ENCODE results near the gene ARFIP1.
"Not testable (repeated sequence)": the region's sequence is repeated elsewhere in the genome, so short reads cannot be mapped to it uniquely, and the experiment has no call there.

ARFIP1 gene, protein sequence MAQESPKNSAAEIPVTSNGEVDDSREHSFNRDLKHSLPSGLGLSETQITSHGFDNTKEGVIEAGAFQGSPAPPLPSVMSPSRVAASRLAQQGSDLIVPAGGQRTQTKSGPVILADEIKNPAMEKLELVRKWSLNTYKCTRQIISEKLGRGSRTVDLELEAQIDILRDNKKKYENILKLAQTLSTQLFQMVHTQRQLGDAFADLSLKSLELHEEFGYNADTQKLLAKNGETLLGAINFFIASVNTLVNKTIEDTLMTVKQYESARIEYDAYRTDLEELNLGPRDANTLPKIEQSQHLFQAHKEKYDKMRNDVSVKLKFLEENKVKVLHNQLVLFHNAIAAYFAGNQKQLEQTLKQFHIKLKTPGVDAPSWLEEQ

DNA sequence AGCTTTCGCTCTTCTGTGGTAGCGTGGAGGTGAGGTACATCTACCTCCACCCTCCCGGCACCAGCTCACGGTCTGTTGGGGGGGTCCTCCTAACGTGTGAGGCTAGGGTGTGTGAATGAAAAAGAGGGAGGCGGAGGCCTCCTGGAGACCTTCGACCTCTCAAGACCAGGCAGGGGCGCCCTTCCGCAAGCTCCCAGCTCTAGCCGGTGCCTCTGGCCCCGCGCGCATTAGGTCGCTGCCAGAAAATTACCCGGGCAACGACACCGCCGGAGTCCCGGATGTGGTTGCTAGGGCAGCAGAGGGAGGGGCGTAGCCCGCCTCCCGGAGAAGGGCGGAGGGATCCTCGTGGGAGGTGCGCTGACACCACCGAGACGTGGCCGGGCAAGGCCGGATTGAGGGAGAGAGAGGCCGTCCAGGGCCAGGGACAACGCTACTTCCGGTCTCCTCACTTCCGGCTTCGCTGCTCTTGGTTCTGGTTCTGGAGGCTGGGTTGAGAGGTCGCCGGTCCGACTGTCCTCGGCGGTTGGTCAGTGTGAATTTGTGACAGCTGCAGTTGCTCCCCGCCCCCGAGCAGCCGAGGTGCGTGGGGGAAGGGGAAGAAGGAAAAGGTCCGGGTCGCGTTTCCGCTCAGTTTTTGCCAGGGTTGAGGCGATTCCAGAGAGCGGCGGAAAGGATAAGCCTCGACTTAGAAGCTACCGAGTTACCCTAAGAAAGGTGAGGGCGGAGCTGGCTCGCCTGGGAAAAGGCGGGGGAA lies at the start of gene ARFIP1, which contains the start of gene TIGD4:
ARFIP1 (plus strand) TSS at position 442 of the 754 bp plus-strand sequence. CDS start 49,680 bp downstream, outside the sequence.
TIGD4 (minus strand) TSS at position 218 of the 754 bp plus-strand sequence. CDS start 8,726 bp downstream, outside the sequence.
- peak; percentile 95 for DNase-seq

DNA sequence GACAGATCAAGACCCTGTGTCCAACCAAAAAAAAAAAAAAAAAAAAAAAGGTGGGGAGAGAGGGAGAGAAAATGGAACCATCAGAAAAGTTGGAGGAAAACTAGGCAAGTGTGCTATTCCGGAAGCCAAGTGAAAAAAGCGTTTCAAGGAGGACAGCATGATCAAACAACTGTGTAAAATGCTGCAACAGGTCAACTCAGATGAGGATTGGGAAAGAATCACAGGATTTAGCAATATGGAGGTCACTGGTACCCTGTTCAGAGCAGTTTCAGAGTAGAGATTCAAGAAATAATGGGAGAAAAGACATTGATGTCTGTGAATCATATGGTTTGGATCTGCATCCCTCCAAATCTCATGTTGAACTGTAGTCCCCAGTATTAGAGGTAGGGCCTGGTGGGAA lies 47.8 kb upstream of the ARFIP1 start:
- no peak for DNase-seq

DNA sequence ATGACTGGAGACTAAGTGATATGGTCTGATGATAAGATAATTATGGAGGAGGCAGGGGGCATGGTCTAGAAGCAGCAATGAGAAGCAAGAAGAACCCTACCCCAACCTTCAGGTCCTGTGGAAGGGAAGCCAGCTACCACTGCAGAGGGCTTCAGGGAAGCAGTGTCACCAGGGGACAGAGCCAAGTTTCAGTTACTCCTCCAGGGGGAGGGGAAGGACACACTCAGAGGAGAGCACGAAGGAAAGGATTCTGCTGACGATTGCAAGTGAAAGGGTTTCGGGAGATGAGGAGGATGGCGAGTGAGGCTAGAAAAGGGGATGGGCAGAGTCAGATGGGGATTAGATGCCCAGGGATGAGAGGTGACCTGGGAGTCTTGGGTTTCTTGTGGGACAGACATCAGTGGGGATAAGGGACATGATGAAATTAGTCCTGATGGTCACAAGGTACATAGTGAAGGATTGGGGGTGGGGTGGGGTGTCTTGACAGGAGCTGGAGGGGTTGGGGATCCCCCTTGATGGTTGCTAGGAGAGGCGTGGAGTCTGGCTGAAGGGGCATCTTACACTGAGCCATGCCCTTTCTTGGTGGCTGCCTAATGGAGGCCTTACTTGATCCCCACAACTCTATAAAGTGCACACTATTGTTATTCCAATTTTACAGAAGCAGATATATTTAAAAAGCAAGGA lies 45.6 kb upstream of the ARFIP1 start:
- DNase-seq, result peak; percentile 52

- no peak for DNase-seq
These were observed 45.1 kb upstream of the ARFIP1 start for GRCh38 chr4:152734699-152735050.

- DNase-seq, result no peak
These were observed 44.3 kb upstream of the ARFIP1 start for GRCh38 chr4:152735396-152735859.

DNA sequence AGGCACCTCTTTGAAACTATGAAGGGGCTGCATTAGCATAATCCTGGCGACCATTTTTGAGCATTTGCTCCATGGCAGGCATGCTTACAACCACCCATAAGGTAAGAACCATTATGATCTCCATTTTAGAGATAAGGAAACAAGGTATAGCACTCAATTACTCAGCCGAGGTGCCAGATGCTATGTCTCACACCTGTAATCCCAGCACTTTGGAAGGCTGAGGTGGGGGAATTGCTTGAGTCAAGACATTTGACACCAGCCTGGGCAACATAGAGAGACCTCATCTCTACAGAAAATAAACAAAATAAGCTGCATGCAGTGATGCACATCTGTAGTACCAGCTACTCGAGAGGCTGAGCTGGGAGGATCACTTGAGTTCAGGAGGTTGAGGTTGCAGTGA lies 43.8 kb upstream of the ARFIP1 start:
- DNase-seq, result no peak

DNA sequence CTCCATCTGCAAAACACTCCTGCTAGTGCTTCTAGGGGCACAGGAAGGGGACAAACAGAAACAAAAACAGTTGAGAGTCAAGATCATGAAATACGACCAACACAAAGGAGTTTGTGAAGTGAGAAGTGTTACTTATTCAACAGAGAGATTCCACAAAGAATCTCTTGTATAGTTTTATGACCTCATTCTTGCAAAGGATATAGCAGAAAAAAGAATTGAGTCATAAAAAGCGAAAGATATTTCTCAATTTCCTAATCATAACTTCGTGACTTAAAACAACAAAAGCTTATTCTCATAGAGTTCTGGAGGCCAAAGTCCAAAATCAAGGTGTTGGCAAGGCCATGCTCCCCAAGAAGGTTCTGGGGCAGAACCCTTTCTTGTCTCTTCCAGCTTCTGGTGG lies 40.9 kb upstream of the ARFIP1 start:
- no peak for DNase-seq

GRCh38 chr4:152747444-152747843 lies 32.3 kb upstream of the ARFIP1 start:
- DNase-seq, result no peak

DNA sequence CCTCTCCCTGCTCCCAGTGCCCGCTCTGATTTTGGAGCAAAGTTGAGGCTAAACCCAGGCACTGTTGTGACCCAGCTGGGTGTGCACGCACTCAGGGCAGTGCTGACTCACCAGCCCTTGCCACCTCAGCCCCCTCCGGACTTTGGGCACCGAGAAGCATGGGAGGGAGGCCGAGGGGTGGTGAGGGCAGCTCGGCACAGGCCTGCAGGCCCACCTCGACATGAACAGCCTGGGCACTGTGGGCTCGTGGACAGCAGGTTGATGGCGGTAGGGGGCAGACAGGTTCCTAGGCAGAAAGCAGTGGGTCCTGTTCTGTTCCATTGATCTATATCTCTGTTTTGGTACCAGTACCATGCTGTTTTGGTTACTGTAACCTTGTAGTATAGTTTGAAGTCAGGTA lies 31.1 kb upstream of the ARFIP1 start:
- no peak for DNase-seq

- DNase-seq, result no peak
These were observed 16.0 kb upstream of the ARFIP1 start for GRCh38 chr4:152763796-152764195.

DNA sequence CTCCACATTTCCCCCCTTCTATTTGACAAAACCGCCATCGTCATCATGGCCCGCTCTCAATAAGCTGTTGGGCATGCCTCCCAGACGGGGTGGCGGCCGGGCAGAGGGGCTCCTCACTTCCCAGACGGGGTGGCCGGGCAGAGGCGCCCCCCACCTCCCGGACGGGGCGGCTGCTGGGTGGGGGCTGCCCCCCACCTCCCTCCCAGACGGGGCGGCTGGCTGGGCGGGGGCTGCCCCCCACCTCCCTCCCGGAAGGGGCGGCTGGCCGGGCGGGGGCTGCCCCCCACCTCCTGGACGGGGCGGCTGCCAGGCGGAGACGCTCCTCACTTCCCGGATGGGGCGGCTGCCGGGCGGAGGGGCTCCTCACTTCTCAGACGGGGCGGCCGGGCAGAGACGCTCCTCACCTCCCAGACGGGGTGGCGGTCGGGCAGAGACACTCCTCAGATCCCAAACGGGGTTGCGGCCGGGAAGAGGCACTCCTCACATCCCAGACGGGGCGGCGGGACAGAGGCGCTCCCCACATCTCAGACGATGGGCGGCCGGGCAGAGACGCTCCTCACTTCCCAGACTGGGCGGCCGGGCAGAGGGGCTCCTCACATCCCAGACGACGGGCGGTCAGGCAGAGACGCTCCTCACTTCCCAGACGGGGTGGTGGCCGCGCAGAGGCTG lies 14.6 kb upstream of the ARFIP1 start:
- DNase-seq, result not testable (repeated sequence)

DNA sequence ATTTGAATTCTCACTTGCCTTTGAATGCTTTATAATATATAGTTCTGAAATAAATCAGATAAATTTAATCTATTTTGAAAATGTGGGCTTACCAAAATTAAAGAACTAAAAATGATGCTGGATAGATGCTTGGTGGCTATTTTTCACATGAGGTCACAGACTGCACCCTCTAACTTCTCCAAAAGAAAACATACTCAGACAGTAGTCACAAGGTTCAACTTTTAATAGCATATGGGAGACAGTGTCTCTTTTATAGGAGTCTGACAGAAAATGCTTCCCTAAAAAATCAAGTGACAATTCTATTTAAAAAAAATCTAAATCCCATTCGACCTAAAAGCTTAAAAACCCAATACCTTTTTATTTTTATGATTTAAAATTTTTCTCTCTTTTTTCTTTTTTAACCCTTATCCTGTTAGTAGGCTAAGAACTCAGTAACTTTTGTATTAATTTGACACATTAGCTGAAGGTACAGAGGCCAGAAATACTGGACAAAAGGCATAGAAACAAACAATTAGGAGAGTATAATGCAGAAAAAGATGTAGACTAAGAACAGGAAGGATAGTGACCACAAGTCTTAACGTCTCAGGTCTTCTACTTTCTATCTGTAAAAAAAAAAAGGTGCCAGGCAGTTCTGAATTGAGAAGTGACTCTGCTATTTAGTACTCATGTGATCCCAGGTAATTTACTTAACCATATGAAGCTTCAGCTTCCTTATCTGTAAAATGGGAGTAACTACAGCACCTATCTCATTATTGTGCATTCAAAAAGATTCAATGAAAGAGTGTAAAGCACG lies 7.8 kb upstream of the ARFIP1 start:
- DNase-seq, result no peak

GRCh38 chr4:152773339-152773738 lies 6.4 kb upstream of the ARFIP1 start:
- DNase-seq, result no peak

GRCh38 chr4:152773953-152774352 lies 5.8 kb upstream of the ARFIP1 start:
- no peak for DNase-seq

DNA sequence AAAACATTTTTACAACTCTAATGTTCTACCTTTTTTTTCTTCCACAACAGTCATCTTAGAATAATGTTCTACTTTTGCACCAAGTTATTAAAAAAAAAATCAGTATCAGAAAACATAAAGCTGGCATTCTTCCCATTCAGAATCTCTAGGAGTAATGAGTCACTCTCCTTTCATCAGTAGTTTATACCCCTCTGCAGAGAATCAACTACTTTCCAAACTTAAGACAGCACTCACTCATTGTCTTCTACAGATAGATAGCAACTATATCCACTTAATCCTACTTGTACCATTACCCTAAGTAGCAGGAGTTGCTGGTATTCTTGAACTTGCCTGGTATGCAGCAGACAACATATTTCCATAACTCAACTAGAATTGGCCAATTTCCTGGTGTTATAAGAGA lies 3.4 kb upstream of the ARFIP1 start:
- no peak for DNase-seq

DNA sequence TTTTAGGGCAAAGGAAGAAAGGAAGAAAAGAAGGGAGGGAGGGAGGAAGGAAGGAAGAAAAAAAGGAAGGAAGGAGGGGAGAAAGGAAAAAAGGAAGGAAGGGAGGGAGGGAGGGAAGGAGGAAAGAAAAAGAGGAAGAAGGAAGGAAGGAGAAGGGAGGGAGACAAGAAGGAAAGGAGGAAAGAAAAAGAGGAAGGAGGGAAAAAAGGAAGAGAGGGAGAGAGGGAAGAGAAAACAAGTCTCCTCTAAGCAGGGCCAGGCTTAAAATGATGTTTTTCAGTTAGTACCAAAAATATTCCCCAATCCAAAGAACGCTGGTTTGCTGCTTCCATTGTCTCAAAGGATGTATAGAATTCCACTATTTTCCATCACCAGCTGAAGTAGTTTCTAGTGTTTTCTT lies 2.3 kb upstream of the ARFIP1 start:
- no peak for DNase-seq

DNA sequence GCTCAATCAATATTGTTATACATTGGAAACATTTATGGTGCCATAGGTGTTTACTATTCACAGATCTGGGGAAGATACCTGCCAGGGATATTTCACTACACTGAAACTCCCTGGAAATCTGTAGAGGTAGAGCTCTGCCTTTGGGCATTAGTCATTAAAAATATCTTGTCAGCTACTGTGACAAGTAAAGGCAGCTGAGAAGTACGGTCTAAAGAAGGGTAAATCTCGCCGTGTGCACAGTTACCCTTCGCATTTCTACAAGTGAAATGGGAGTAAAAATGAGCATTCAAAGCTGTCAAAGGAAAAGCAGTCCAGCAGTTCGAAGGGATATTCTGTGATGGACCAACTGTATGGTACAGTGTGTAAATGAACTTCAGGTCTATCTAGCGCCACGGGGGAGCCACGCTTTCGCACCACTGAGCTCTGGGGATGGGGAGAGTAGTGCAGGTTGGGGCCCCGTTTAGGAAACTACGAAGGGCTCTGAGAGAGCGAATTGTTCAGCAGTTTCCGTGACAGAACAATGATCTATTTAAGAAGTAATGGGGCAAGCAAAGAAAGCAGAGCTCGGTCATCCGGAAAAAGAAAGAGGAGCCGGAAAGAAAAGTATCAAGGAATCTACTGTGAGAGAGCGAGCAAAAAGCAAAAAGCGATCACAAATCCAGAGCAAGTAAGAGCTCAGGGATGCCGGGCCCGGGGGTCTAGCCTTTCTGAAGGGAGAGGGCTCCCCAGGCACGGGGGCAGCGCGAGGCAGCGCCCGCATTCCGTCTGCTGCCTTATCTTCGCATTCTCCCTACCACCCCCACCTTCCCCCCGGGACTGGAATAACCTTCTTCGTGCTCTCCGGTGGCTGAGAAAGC lies 870 bp upstream of the ARFIP1 start:
- peak; percentile 20 for DNase-seq

DNA sequence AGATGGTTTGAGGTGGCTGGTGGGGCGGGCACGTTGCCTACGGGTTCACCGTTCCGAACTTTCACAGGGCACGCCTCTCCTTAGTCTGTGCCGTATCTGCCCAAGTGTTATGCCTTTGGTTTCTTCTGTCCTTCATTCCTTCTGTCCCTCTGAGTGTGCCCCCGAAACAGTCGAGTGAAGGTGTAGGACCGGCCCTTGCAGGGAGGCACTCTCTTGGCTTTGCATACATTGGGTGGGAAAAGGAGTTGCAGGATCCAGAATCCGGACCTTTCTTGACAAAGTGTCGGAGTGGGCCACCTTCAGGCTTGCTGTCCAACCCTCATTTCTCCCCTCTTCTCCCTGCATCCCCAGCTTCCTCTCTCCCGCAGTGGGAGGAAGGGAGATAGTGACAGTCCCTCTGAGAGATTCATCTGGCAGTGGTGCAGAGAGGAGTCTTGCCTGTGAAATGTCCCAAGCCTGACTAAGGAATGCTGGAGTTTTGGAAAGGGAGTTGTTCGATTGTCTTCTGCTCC lies 569 bp downstream of the ARFIP1 start:
- no peak for DNase-seq

- no peak for DNase-seq
These were observed 5.0 kb downstream of the ARFIP1 start for GRCh38 chr4:152784490-152785350.

Measured in RPMI8226 (cell line).